Loucy (cell line): ENCODE data around the gene EXTL2.

ENCODE experiments used
- EZH2phosphoT487 ChIP-seq: fragments of 200-600 bp; IDR thresholded peaks from 2 replicates; pipeline ENCODE4 v1.6.1; 2018; ENCODE audit warnings: antibody characterized with exemption, mild to moderate bottlenecking, moderate library complexity, borderline replicate concordance
- TF ChIP-seq, protein P1 (sequence below): fragments of 200-600 bp; sonication (generic); conservative IDR thresholded peaks from 2 replicates; pipeline ENCODE4 v1.5.1; 2014; ENCODE audit warnings: mild to moderate bottlenecking, antibody characterized with exemption, low read length

GRCh38 chr1:100892554-100892953 is 2.1 kb downstream of the EXTL2 start:
- TF ChIP-seq, protein P1, sequence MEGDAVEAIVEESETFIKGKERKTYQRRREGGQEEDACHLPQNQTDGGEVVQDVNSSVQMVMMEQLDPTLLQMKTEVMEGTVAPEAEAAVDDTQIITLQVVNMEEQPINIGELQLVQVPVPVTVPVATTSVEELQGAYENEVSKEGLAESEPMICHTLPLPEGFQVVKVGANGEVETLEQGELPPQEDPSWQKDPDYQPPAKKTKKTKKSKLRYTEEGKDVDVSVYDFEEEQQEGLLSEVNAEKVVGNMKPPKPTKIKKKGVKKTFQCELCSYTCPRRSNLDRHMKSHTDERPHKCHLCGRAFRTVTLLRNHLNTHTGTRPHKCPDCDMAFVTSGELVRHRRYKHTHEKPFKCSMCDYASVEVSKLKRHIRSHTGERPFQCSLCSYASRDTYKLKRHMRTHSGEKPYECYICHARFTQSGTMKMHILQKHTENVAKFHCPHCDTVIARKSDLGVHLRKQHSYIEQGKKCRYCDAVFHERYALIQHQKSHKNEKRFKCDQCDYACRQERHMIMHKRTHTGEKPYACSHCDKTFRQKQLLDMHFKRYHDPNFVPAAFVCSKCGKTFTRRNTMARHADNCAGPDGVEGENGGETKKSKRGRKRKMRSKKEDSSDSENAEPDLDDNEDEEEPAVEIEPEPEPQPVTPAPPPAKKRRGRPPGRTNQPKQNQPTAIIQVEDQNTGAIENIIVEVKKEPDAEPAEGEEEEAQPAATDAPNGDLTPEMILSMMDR: no peak
- TF ChIP-seq EZH2phosphoT487: no peak
